Measurements from ENCODE around the gene CD22. TPM values are rescaled to one million over a fixed set of nuclear protein-coding genes. Genes with fewer than 3 reads are reported as not detected.

Gene CD22
- total and polyA plus RNA-seq, 10 of the 15 experiments (the other 5 are each of a cell fraction or from before 2014, with no cell fraction given), result 23.0 to 344 (median 181) TPM

GRCh38 chr19:35332817-35333216 lies 3.8 kb downstream of the CD22 start (continued):
- TF ChIP-seq SIX5 (IDR thresholded peaks at IDR 0.05; ENCODE audit: low read depth, low read length, severe bottlenecking), result no peak
- TF ChIP-seq ZNF24 (IDR thresholded peaks at IDR 0.05), result no peak
- TF ChIP-seq RFX5 (IDR thresholded peaks at IDR 0.05; ENCODE audit: low read depth, low read length), result no peak
- no peak for TF ChIP-seq MYB (IDR thresholded peaks at IDR 0.05; ENCODE audit: borderline replicate concordance, low read depth, low read length)
- no peak for TF ChIP-seq CEBPZ (IDR thresholded peaks at IDR 0.05; ENCODE audit: low read depth, low read length)
- TF ChIP-seq ZBED1 (IDR thresholded peaks at IDR 0.05; ENCODE audit: borderline replicate concordance), result no peak
- TF ChIP-seq E2F4 (IDR thresholded peaks at IDR 0.05; ENCODE audit: low read depth, low read length), result no peak
- no peak for TF ChIP-seq FOXK2 (IDR thresholded peaks at IDR 0.05)
- no peak for TF ChIP-seq BRCA1 (IDR thresholded peaks at IDR 0.05; ENCODE audit: low read depth, low read length)
- TF ChIP-seq PBX3 (IDR thresholded peaks at IDR 0.05; ENCODE audit: insufficient replicate concordance, low read depth, low read length), result no peak
- TF ChIP-seq TBL1XR1 (IDR thresholded peaks at IDR 0.05; ENCODE audit: low read depth, low read length), result no peak; the same call in 1 of the 2 replicates
- no peak for TF ChIP-seq ZNF217 (IDR thresholded peaks at IDR 0.05)
- no peak for TF ChIP-seq SPI1 (IDR thresholded peaks at IDR 0.05; ENCODE audit: borderline replicate concordance, insufficient read depth, low read depth, low read length)
- no peak for TF ChIP-seq JUND (IDR thresholded peaks at IDR 0.05; ENCODE audit: low read depth, low read length)
- TF ChIP-seq ZBTB33 (IDR thresholded peaks at IDR 0.05), result no peak
- no peak for TF ChIP-seq RB1 (IDR thresholded peaks at IDR 0.05; ENCODE audit: borderline replicate concordance)
- no peak for TF ChIP-seq YY1 (IDR thresholded peaks at IDR 0.05; ENCODE audit: low read depth, low read length)
- no peak for TF ChIP-seq IRF5 (IDR thresholded peaks at IDR 0.05; ENCODE audit: borderline replicate concordance)
- no peak for TF ChIP-seq CHD4 (IDR thresholded peaks at IDR 0.05)
- TF ChIP-seq SRF (IDR thresholded peaks at IDR 0.05; ENCODE audit: low read depth in 2 of 2, low read length in 2 of 2), result no peak
- no peak for TF ChIP-seq EP300 (IDR thresholded peaks at IDR 0.05; ENCODE audit: borderline replicate concordance in 1 of 2, control insufficient read depth in 1 of 2, low read depth in 2 of 2, low read length in 2 of 2)
